Fibroblast of mammary gland (primary cell): ENCODE results near the gene CCT3.
A peak's percentile ranks its signal among the peaks of the same experiment; 100 is the strongest.

Experiments
- DNase-seq: peaks from one replicate; pipeline ENCODE4 v3.0.0-alpha.2; 2010; ENCODE audit warnings: low read depth
- H3K4me3 ChIP-seq: 2 replicates; pipeline ENCODE4 v1.5.1; 2011; ENCODE audit warnings: low read depth, mild to moderate bottlenecking, low read length, moderate library complexity; ENCODE audit not compliant: control insufficient read depth
- CTCF ChIP-seq: conservative IDR thresholded peaks from 2 replicates; pipeline ENCODE4 v1.5.1; 2011; ENCODE audit warnings: low read depth, low read length, inconsistent platforms; ENCODE audit not compliant: control insufficient read depth, insufficient read depth

CCT3 gene

GRCh38 chr1:156320560-156320959 lies 17.5 kb downstream of the CCT3 start:
- no peak for TF ChIP-seq CTCF
- H3K4me3 ChIP-seq: no peak overlapping the region
- DNase-seq: no peak

- H3K4me3 ChIP-seq: no peak overlapping the region
- DNase-seq: peak; percentile 35
- peak; percentile 58 for TF ChIP-seq CTCF
Measured at GRCh38 chr1:156319664-156320063, 18.4 kb downstream of the CCT3 start.

- no peak for DNase-seq
- TF ChIP-seq CTCF: no peak
- no peak overlapping the region for H3K4me3 ChIP-seq
Measured at GRCh38 chr1:156316909-156317308, 21.2 kb downstream of the CCT3 start.

GRCh38 chr1:156310962-156311361 lies 27.1 kb downstream of the CCT3 start:
- no peak overlapping the region for H3K4me3 ChIP-seq
- peak; percentile 74 for DNase-seq
- no peak for TF ChIP-seq CTCF

- H3K4me3 ChIP-seq: no peak overlapping the region
- DNase-seq: peak; percentile 69
- TF ChIP-seq CTCF: no peak
Measured at GRCh38 chr1:156308078-156308477, 30.0 kb downstream of the CCT3 start.

GRCh38 chr1:156305215-156305614 lies 32.9 kb downstream of the CCT3 start:
- TF ChIP-seq CTCF: no peak
- DNase-seq: no peak
- H3K4me3 ChIP-seq: no peak overlapping the region

- no peak for DNase-seq
- TF ChIP-seq CTCF: no peak
- no peak overlapping the region for H3K4me3 ChIP-seq
Measured at GRCh38 chr1:156303241-156303640, 34.9 kb downstream of the CCT3 start.
